ENCODE results near the gene DLG2.

DLG2 gene

GRCh38 chr11:84884836-84885235 lies 742.3 kb downstream of the DLG2 start:
- Histone ChIP-seq H3K4me3 (replicated peaks; ENCODE audit: insufficient read depth, low read length) (no peak overlapping the region), H3K27me3 (ENCODE audit: insufficient read depth, poor library complexity, severe bottlenecking) (no peaks in the 10 kb centered on the region), H3K27ac (replicated peaks) (no peak overlapping the region)
- TF ChIP-seq GABPA (IDR thresholded peaks at IDR 0.05; ENCODE audit: low read depth) (no peak), SPI1 (IDR thresholded peaks at IDR 0.05; ENCODE audit: borderline replicate concordance, low read depth) (no peak)
- DNase-seq (ENCODE audit: low read depth in 1 of 2, low spot score in 1 of 2), result no peak

GRCh38 chr11:84882056-84882455 lies 745.1 kb downstream of the DLG2 start:
- no peak overlapping the region for H3K27ac ChIP-seq (replicated peaks)
- no peak overlapping the region for H3K4me3 ChIP-seq (replicated peaks; ENCODE audit: insufficient read depth, low read length)
- no peaks in the 10 kb centered on the region for H3K27me3 ChIP-seq (ENCODE audit: insufficient read depth, poor library complexity, severe bottlenecking)
- no peak for TF ChIP-seq SPI1 (IDR thresholded peaks at IDR 0.05; ENCODE audit: borderline replicate concordance, low read depth)
- no peak for DNase-seq (ENCODE audit: low read depth in 1 of 2, low spot score in 1 of 2)

GRCh38 chr11:84871116-84871515 lies 756.0 kb downstream of the DLG2 start:
- TF ChIP-seq CTCF (IDR thresholded peaks at IDR 0.05; ENCODE audit: insufficient read depth, low read length), result no peak
- H3K4me3 ChIP-seq (replicated peaks; ENCODE audit: insufficient read depth, low read length), result no peak overlapping the region
- H3K27ac ChIP-seq (replicated peaks), result no peak overlapping the region
- DNase-seq (ENCODE audit: low read depth in 1 of 2, low spot score in 1 of 2), result no peak
- no peaks in the 10 kb centered on the region for H3K27me3 ChIP-seq (ENCODE audit: insufficient read depth, poor library complexity, severe bottlenecking)

GRCh38 chr11:84870486-84870885 lies 756.7 kb downstream of the DLG2 start:
- Histone ChIP-seq H3K27ac (replicated peaks) (no peak overlapping the region), H3K4me3 (replicated peaks; ENCODE audit: insufficient read depth, low read length) (no peak overlapping the region), H3K27me3 (ENCODE audit: insufficient read depth, poor library complexity, severe bottlenecking) (no peaks in the 10 kb centered on the region)
- DNase-seq (ENCODE audit: low read depth in 1 of 2, low spot score in 1 of 2), result no peak
- TF ChIP-seq SPI1 (IDR thresholded peaks at IDR 0.05; ENCODE audit: borderline replicate concordance, low read depth) (no peak), REST (IDR thresholded peaks at IDR 0.05; ENCODE audit: insufficient replicate concordance, low read depth) (no peak), POLR2AphosphoS5 (IDR thresholded peaks at IDR 0.05; ENCODE audit: low read depth) (no peak), GABPA (IDR thresholded peaks at IDR 0.05; ENCODE audit: low read depth) (no peak), CTCF (IDR thresholded peaks at IDR 0.05; ENCODE audit: insufficient read depth, low read length) (no peak)

GRCh38 chr11:84866922-84867321 lies 760.2 kb downstream of the DLG2 start:
- no peak for TF ChIP-seq SPI1 (IDR thresholded peaks at IDR 0.05; ENCODE audit: borderline replicate concordance, low read depth)
- no peak for TF ChIP-seq REST (IDR thresholded peaks at IDR 0.05; ENCODE audit: insufficient replicate concordance, low read depth)
- no peak for TF ChIP-seq POLR2AphosphoS5 (IDR thresholded peaks at IDR 0.05; ENCODE audit: low read depth)
- TF ChIP-seq GABPA (IDR thresholded peaks at IDR 0.05; ENCODE audit: low read depth), result no peak
- no peak for TF ChIP-seq CTCF (IDR thresholded peaks at IDR 0.05; ENCODE audit: insufficient read depth, low read length)
- no peaks in the 10 kb centered on the region for H3K27me3 ChIP-seq (ENCODE audit: insufficient read depth, poor library complexity, severe bottlenecking)
- H3K27ac ChIP-seq (replicated peaks), result no peak overlapping the region
- no peak for DNase-seq (ENCODE audit: low read depth in 1 of 2, low spot score in 1 of 2)
- no peak overlapping the region for H3K4me3 ChIP-seq (replicated peaks; ENCODE audit: insufficient read depth, low read length)
